Fibroblast of mammary gland (primary cell): ENCODE measurements around the gene RNU6-1.
A peak's percentile ranks its signal among the peaks of the same experiment; 100 is the strongest.

Source experiments
- DNase-seq: peaks from one replicate; pipeline ENCODE4 v3.0.0-alpha.2; 2010; ENCODE audit warnings: low read depth
- H3K4me3 ChIP-seq: 2 replicates; pipeline ENCODE4 v1.5.1; 2011; ENCODE audit warnings: low read depth, mild to moderate bottlenecking, low read length, moderate library complexity; ENCODE audit not compliant: control insufficient read depth
- CTCF ChIP-seq: conservative IDR thresholded peaks from 2 replicates; pipeline ENCODE4 v1.5.1; 2011; ENCODE audit warnings: low read depth, low read length, inconsistent platforms; ENCODE audit not compliant: control insufficient read depth, insufficient read depth

RNU6-1 gene

GRCh38 chr15:67870868-67871408, 31.1 kb upstream of the RNU6-1 start:
- DNase-seq, result no peak
- no peak overlapping the region for H3K4me3 ChIP-seq
- no peak for TF ChIP-seq CTCF

- H3K4me3 ChIP-seq, result no peak overlapping the region
- DNase-seq, result no peak
- no peak for TF ChIP-seq CTCF
Measured at GRCh38 chr15:67869701-67870100, 29.9 kb upstream of the RNU6-1 start.

- no peak overlapping the region for H3K4me3 ChIP-seq
- no peak for TF ChIP-seq CTCF
- no peak for DNase-seq
Measured at GRCh38 chr15:67865766-67866165, 25.9 kb upstream of the RNU6-1 start.

GRCh38 chr15:67865331-67865730, 25.5 kb upstream of the RNU6-1 start:
- no peak for TF ChIP-seq CTCF
- no peak for DNase-seq
- H3K4me3 ChIP-seq, result no peak overlapping the region

GRCh38 chr15:67863442-67863987, 23.7 kb upstream of the RNU6-1 start:
- TF ChIP-seq CTCF, result peak; percentile 67
- DNase-seq, result peak; percentile 71
- H3K4me3 ChIP-seq, result peak overlapping the region; percentile 40

- H3K4me3 ChIP-seq, result no peak overlapping the region
- no peak for TF ChIP-seq CTCF
- no peak for DNase-seq
Measured at GRCh38 chr15:67862750-67863441, 23.1 kb upstream of the RNU6-1 start.

GRCh38 chr15:67861983-67862382, 22.1 kb upstream of the RNU6-1 start:
- DNase-seq, result no peak
- no peak for TF ChIP-seq CTCF
- H3K4me3 ChIP-seq, result no peak overlapping the region
